Astrocyte (in vitro differentiated cells and primary cell): ENCODE results near the gene SNX10.

ENCODE experiments used
- CTCF ChIP-seq: IDR thresholded peaks from 2 replicates; pipeline ENCODE4 v1.5.1; 2011; ENCODE audit warnings: low read depth, mild to moderate bottlenecking, inconsistent platforms, low read length, moderate library complexity; ENCODE audit not compliant: insufficient read depth
- EZH2 ChIP-seq: IDR thresholded peaks from 2 replicates; pipeline ENCODE4 v1.6.1; 2012; ENCODE audit warnings: mild to moderate bottlenecking, low read length, inconsistent platforms; ENCODE audit not compliant: insufficient read depth

DNA sequence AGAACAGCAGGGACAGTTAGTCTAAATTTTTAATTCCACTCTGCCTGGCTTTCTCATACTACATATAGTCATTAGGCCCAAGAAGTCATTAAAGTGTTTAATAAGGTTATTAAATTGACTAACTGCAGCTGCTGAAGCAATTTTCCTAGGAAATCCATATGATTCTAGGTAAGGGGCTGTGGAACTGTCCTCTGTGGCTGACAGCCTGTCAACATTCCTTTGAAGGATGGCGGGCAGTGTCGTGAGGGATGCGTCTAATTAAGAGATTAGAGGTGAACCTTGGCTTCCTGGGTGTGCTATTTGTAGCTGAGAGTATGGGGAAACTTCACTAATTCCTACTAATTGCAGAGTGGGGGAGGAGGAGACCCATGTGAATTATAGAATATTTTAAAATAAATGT lies 64.6 kb downstream of the SNX10 start:
- TF ChIP-seq CTCF (no peak), EZH2 (no peak)
